Body of pancreas (tissue), 4 donors: ENCODE results near the gene SLC45A3. TPM values are rescaled to one million over a fixed set of nuclear protein-coding genes. Genes with fewer than 3 reads are reported as not detected.
"Not testable (repeated sequence)": the region's sequence is repeated elsewhere in the genome, so short reads cannot be mapped to it uniquely, and the experiment has no call there.

Source experiments
- ATAC-seq: fragments of 150-250 bp; one replicate; pipeline ENCODE4 v1.9.1; 2016
- DNase-seq, 4 donors: peaks; one replicate each; pipeline ENCODE4 v3.0.0-alpha.2; 2019
- H3K27ac ChIP-seq, 4 donors: fragments of 200-600 bp; sonication (generic); 1 replicate in 3 of 4; 2 replicates in 1 of 4; pipeline versions ENCODE4 v1.5.1 to v1.6.1; 2016 to 2019; ENCODE audit warnings: mild to moderate bottlenecking in 1 of 4, mixed read lengths in 1 of 4, moderate library complexity in 1 of 4
- H3K27me3 ChIP-seq, 2 donors: fragments of 200-600 bp; sonication (generic); one replicate each; pipeline ENCODE4 v1.6.0; 2016; ENCODE audit warnings: mild to moderate bottlenecking in 1 of 2
- H3K36me3 ChIP-seq, 2 donors: fragments of 200-600 bp; sonication (generic); replicated peaks in 1 of 2; 2 replicates each; pipeline ENCODE4 v1.5.1; 2016; ENCODE audit warnings: low read depth in 2 of 2; ENCODE audit not compliant: insufficient read depth in 1 of 2
- H3K4me1 ChIP-seq: fragments of 200-600 bp; sonication (generic); one replicate; pipeline ENCODE4 v1.6.0; 2016
- H3K4me3 ChIP-seq, 2 donors: fragments of 200-600 bp; sonication (generic); 1 replicate in 1 of 2; 2 replicates in 1 of 2; pipeline ENCODE4 v1.5.1; 2016 to 2019
- H3K9me3 ChIP-seq, 3 donors: fragments of 200-600 bp; sonication (generic); 1 replicate in 2 of 3; 2 replicates in 1 of 3; pipeline ENCODE4 v1.5.1; 2016
- CTCF ChIP-seq, 7 experiments: fragments of 450-650 bp in 4 of 7; fragments of 200-600 bp in 3 of 7; sonication (generic) in 3 of 7; IDR thresholded peaks; one replicate each; pipeline ENCODE4 v1.5.1; 2016 to 2019; ENCODE audit warnings: antibody characterized with exemption in 7 of 7
- POLR2A ChIP-seq, 3 donors: fragments of 450-650 bp; IDR thresholded peaks; one replicate each; pipeline ENCODE4 v1.6.1; 2016; ENCODE audit warnings: antibody characterized with exemption in 3 of 3, mild to moderate bottlenecking in 2 of 3
- WGBS, 2 donors: methylation state at CpG; one replicate each; pipeline ENCODE4 v1.1.5; 2017; 5-methylcytosine and 5-hydroxymethylcytosine counted together
- intact Hi-C: fragments of 100-400 bp; cut with DNase I; formaldehyde crosslinking; loops from one replicate; pipeline ENCODE4 v1.15.1; 2023
- total RNA-seq, 2 donors: library from RNA; depleted of rRNA; stranded (reverse); fragments of >200 nt; gene quantifications; one replicate each; pipeline ENCODE4 v1.1.0, GENCODE V29; 2016

SLC45A3 gene
- total RNA-seq, 2 donors from 2014 or later = 1.3 to 1.6 TPM

GRCh38 chr1:205637854-205638468, 42.3 kb downstream of the SLC45A3 start:
- TF ChIP-seq CTCF (IDR thresholded peaks at IDR 0.05) (no peak), POLR2A (IDR thresholded peaks at IDR 0.05) (no peak)
- Histone ChIP-seq H3K27me3 (no peaks in the 10 kb centered on the region), H3K27ac (no peak overlapping the region), H3K9me3 (no peaks in the 10 kb centered on the region), H3K4me3 (no peak overlapping the region), H3K4me1 (peaks cover 6% of the 10 kb centered on the region), H3K36me3 (no peaks in the 10 kb centered on the region)
- DNase-seq = no peak
- ATAC-seq = no peak
- whole genome bisulfite sequencing, 2 donors = 86 to 91% methylated on average over 9 of the region's 9 CpGs
- intact Hi-C loops = no loop called here

- H3K4me3 ChIP-seq = no peak overlapping the region
- H3K4me1 ChIP-seq = peaks cover 12% of the 10 kb centered on the region
- TF ChIP-seq POLR2A (IDR thresholded peaks at IDR 0.05) (no peak), CTCF (IDR thresholded peaks at IDR 0.05) (no peak)
- no peaks in the 10 kb centered on the region for H3K9me3 ChIP-seq
- H3K36me3 ChIP-seq = no peaks in the 10 kb centered on the region
- WGBS, 2 donors = 26% methylated on average over 4 of the region's 4 CpGs
- intact Hi-C loops = no loop called here
- H3K27me3 ChIP-seq = no peaks in the 10 kb centered on the region
- no peak overlapping the region for H3K27ac ChIP-seq
- no peak for ATAC-seq
- no peak for DNase-seq
These were observed 43.6 kb downstream of the SLC45A3 start for GRCh38 chr1:205636732-205637131.

- H3K27me3 ChIP-seq, ATAC-seq, intact Hi-C loops, H3K9me3 ChIP-seq, DNase-seq, H3K4me3 ChIP-seq, H3K36me3 ChIP-seq, H3K27ac ChIP-seq: not testable (repeated sequence)
- WGBS, 2 donors = 59 to 65% methylated on average over 5 to 7 of the region's 7 CpGs
- H3K4me1 ChIP-seq = peaks cover 12% of the 10 kb centered on the region
These were observed 44.2 kb downstream of the SLC45A3 start for GRCh38 chr1:205636138-205636530.

GRCh38 chr1:205633421-205633976, 46.8 kb downstream of the SLC45A3 start:
- Histone ChIP-seq H3K4me3 (no peak overlapping the region), H3K9me3 (no peaks in the 10 kb centered on the region), H3K27ac (peak overlapping the region in 1 of 4 donors; percentile 97), H3K36me3 (no peaks in the 10 kb centered on the region), H3K27me3 (no peaks in the 10 kb centered on the region), H3K4me1 (peaks cover 24% of the 10 kb centered on the region)
- intact Hi-C loops = no loop called here
- ATAC-seq = no peak
- 69 to 80% methylated on average over 6 of the region's 6 CpGs for WGBS, 2 donors
- TF ChIP-seq POLR2A (IDR thresholded peaks at IDR 0.05) (no peak), CTCF (IDR thresholded peaks at IDR 0.05) (no peak)
- no peak for DNase-seq

GRCh38 chr1:205632669-205633169, 47.6 kb downstream of the SLC45A3 start:
- H3K4me1 ChIP-seq = peaks cover 24% of the 10 kb centered on the region
- ATAC-seq (no peak), DNase-seq (no peak)
- TF ChIP-seq CTCF (IDR thresholded peaks at IDR 0.05) = no peak
- no peak for TF ChIP-seq POLR2A (IDR thresholded peaks at IDR 0.05)
- 34 to 44% methylated on average over 3 of the region's 3 CpGs for whole genome bisulfite sequencing, 2 donors
- no peaks in the 10 kb centered on the region for H3K27me3 ChIP-seq
- H3K27ac ChIP-seq = peak overlapping the region; percentile 89 to 97 (median 92)
- no peaks in the 10 kb centered on the region for H3K9me3 ChIP-seq
- intact Hi-C loops = no loop called here
- no peaks in the 10 kb centered on the region for H3K36me3 ChIP-seq
- H3K4me3 ChIP-seq = no peak overlapping the region
